ENCODE measurements around the gene BTBD16.

The BTBD16 gene

GRCh38 chr10:122293156-122293960 is 22.3 kb downstream of the BTBD16 start:
- Histone ChIP-seq H3K4me3 (ENCODE audit: insufficient read depth, low read depth, low read length, poor library complexity, severe bottlenecking) (no peak overlapping the region), H3K27ac (ENCODE audit: insufficient read depth, low read length, poor library complexity, severe bottlenecking) (no peak overlapping the region), H3K9me3 (ENCODE audit: control insufficient read depth, low read length) (no peaks in the 10 kb centered on the region), H3K4me1 (ENCODE audit: control insufficient read depth, insufficient read depth, low read length, poor library complexity, severe bottlenecking) (no peaks in the 10 kb centered on the region), H3K27me3 (replicated peaks; ENCODE audit: control insufficient read depth, insufficient read depth, low read length, poor library complexity, severe bottlenecking) (no peaks in the 10 kb centered on the region), H3K36me3 (ENCODE audit: control insufficient read depth, insufficient read depth, low read length) (no peaks in the 10 kb centered on the region)
- no peak for DNase-seq

- Histone ChIP-seq H3K4me3 (ENCODE audit: insufficient read depth, low read depth, low read length, poor library complexity, severe bottlenecking) (no peak overlapping the region), H3K36me3 (ENCODE audit: control insufficient read depth, insufficient read depth, low read length) (no peaks in the 10 kb centered on the region), H3K4me1 (ENCODE audit: control insufficient read depth, insufficient read depth, low read length, poor library complexity, severe bottlenecking) (no peaks in the 10 kb centered on the region), H3K27ac (ENCODE audit: insufficient read depth, low read length, poor library complexity, severe bottlenecking) (no peak overlapping the region), H3K9me3 (ENCODE audit: control insufficient read depth, low read length) (no peaks in the 10 kb centered on the region), H3K27me3 (replicated peaks; ENCODE audit: control insufficient read depth, insufficient read depth, low read length, poor library complexity, severe bottlenecking) (no peaks in the 10 kb centered on the region)
- DNase-seq: no peak
Observed at GRCh38 chr10:122293961-122294380, 22.9 kb downstream of the BTBD16 start.

GRCh38 chr10:122294511-122295450 is 23.7 kb downstream of the BTBD16 start:
- H3K27me3 ChIP-seq (replicated peaks; ENCODE audit: control insufficient read depth, insufficient read depth, low read length, poor library complexity, severe bottlenecking): no peaks in the 10 kb centered on the region
- no peaks in the 10 kb centered on the region for H3K4me1 ChIP-seq (ENCODE audit: control insufficient read depth, insufficient read depth, low read length, poor library complexity, severe bottlenecking)
- H3K9me3 ChIP-seq (ENCODE audit: control insufficient read depth, low read length): no peaks in the 10 kb centered on the region
- no peak for DNase-seq
- no peak overlapping the region for H3K27ac ChIP-seq (ENCODE audit: insufficient read depth, low read length, poor library complexity, severe bottlenecking)
- no peaks in the 10 kb centered on the region for H3K36me3 ChIP-seq (ENCODE audit: control insufficient read depth, insufficient read depth, low read length)
- no peak overlapping the region for H3K4me3 ChIP-seq (ENCODE audit: insufficient read depth, low read depth, low read length, poor library complexity, severe bottlenecking)

- DNase-seq: no peak
- no peaks in the 10 kb centered on the region for H3K4me1 ChIP-seq (ENCODE audit: control insufficient read depth, insufficient read depth, low read length, poor library complexity, severe bottlenecking)
- H3K4me3 ChIP-seq (ENCODE audit: insufficient read depth, low read depth, low read length, poor library complexity, severe bottlenecking): no peak overlapping the region
- H3K27ac ChIP-seq (ENCODE audit: insufficient read depth, low read length, poor library complexity, severe bottlenecking): no peak overlapping the region
- no peaks in the 10 kb centered on the region for H3K36me3 ChIP-seq (ENCODE audit: control insufficient read depth, insufficient read depth, low read length)
- H3K9me3 ChIP-seq (ENCODE audit: control insufficient read depth, low read length): no peaks in the 10 kb centered on the region
- no peaks in the 10 kb centered on the region for H3K27me3 ChIP-seq (replicated peaks; ENCODE audit: control insufficient read depth, insufficient read depth, low read length, poor library complexity, severe bottlenecking)
Observed at GRCh38 chr10:122295451-122295809, 24.3 kb downstream of the BTBD16 start.

GRCh38 chr10:122296363-122297120 is 25.4 kb downstream of the BTBD16 start:
- DNase-seq: no peak
- Histone ChIP-seq H3K27ac (ENCODE audit: insufficient read depth, low read length, poor library complexity, severe bottlenecking) (no peak overlapping the region), H3K4me1 (ENCODE audit: control insufficient read depth, insufficient read depth, low read length, poor library complexity, severe bottlenecking) (no peaks in the 10 kb centered on the region), H3K27me3 (replicated peaks; ENCODE audit: control insufficient read depth, insufficient read depth, low read length, poor library complexity, severe bottlenecking) (no peaks in the 10 kb centered on the region), H3K9me3 (ENCODE audit: control insufficient read depth, low read length) (no peaks in the 10 kb centered on the region), H3K36me3 (ENCODE audit: control insufficient read depth, insufficient read depth, low read length) (no peaks in the 10 kb centered on the region), H3K4me3 (ENCODE audit: insufficient read depth, low read depth, low read length, poor library complexity, severe bottlenecking) (no peak overlapping the region)

- Histone ChIP-seq H3K27ac (ENCODE audit: insufficient read depth, low read length, poor library complexity, severe bottlenecking) (no peak overlapping the region), H3K36me3 (ENCODE audit: control insufficient read depth, insufficient read depth, low read length) (no peaks in the 10 kb centered on the region), H3K9me3 (ENCODE audit: control insufficient read depth, low read length) (no peaks in the 10 kb centered on the region), H3K4me3 (ENCODE audit: insufficient read depth, low read depth, low read length, poor library complexity, severe bottlenecking) (no peak overlapping the region), H3K27me3 (replicated peaks; ENCODE audit: control insufficient read depth, insufficient read depth, low read length, poor library complexity, severe bottlenecking) (no peaks in the 10 kb centered on the region), H3K4me1 (ENCODE audit: control insufficient read depth, insufficient read depth, low read length, poor library complexity, severe bottlenecking) (no peaks in the 10 kb centered on the region)
- DNase-seq: no peak
Observed at GRCh38 chr10:122297583-122297982, 26.5 kb downstream of the BTBD16 start.

GRCh38 chr10:122298206-122298597 is 27.1 kb downstream of the BTBD16 start:
- Histone ChIP-seq H3K9me3 (ENCODE audit: control insufficient read depth, low read length) (no peaks in the 10 kb centered on the region), H3K27ac (ENCODE audit: insufficient read depth, low read length, poor library complexity, severe bottlenecking) (no peak overlapping the region), H3K4me1 (ENCODE audit: control insufficient read depth, insufficient read depth, low read length, poor library complexity, severe bottlenecking) (no peaks in the 10 kb centered on the region), H3K27me3 (replicated peaks; ENCODE audit: control insufficient read depth, insufficient read depth, low read length, poor library complexity, severe bottlenecking) (no peaks in the 10 kb centered on the region), H3K4me3 (ENCODE audit: insufficient read depth, low read depth, low read length, poor library complexity, severe bottlenecking) (no peak overlapping the region), H3K36me3 (ENCODE audit: control insufficient read depth, insufficient read depth, low read length) (no peaks in the 10 kb centered on the region)
- DNase-seq: no peak

GRCh38 chr10:122298598-122299301 is 27.7 kb downstream of the BTBD16 start:
- DNase-seq: peak; percentile 27 to 43 (median 32)
- H3K36me3 ChIP-seq (ENCODE audit: control insufficient read depth, insufficient read depth, low read length): no peaks in the 10 kb centered on the region
- no peak overlapping the region for H3K4me3 ChIP-seq (ENCODE audit: insufficient read depth, low read depth, low read length, poor library complexity, severe bottlenecking)
- H3K27me3 ChIP-seq (replicated peaks; ENCODE audit: control insufficient read depth, insufficient read depth, low read length, poor library complexity, severe bottlenecking): no peaks in the 10 kb centered on the region
- no peaks in the 10 kb centered on the region for H3K4me1 ChIP-seq (ENCODE audit: control insufficient read depth, insufficient read depth, low read length, poor library complexity, severe bottlenecking)
- no peak overlapping the region for H3K27ac ChIP-seq (ENCODE audit: insufficient read depth, low read length, poor library complexity, severe bottlenecking)
- no peaks in the 10 kb centered on the region for H3K9me3 ChIP-seq (ENCODE audit: control insufficient read depth, low read length)

GRCh38 chr10:122299423-122300075 is 28.5 kb downstream of the BTBD16 start:
- H3K4me1 ChIP-seq (ENCODE audit: control insufficient read depth, insufficient read depth, low read length, poor library complexity, severe bottlenecking): no peaks in the 10 kb centered on the region
- H3K9me3 ChIP-seq (ENCODE audit: control insufficient read depth, low read length): no peaks in the 10 kb centered on the region
- no peak overlapping the region for H3K27ac ChIP-seq (ENCODE audit: insufficient read depth, low read length, poor library complexity, severe bottlenecking)
- H3K36me3 ChIP-seq (ENCODE audit: control insufficient read depth, insufficient read depth, low read length): no peaks in the 10 kb centered on the region
- no peak for DNase-seq
- H3K4me3 ChIP-seq (ENCODE audit: insufficient read depth, low read depth, low read length, poor library complexity, severe bottlenecking): no peak overlapping the region
- no peaks in the 10 kb centered on the region for H3K27me3 ChIP-seq (replicated peaks; ENCODE audit: control insufficient read depth, insufficient read depth, low read length, poor library complexity, severe bottlenecking)

Measured in effector memory CD4-positive, alpha-beta T cell (primary cell).